Amniotic epithelial cell (primary cell): ENCODE results near the gene THEMIS2.
A peak's percentile ranks its signal among the peaks of the same experiment; 100 is the strongest.
"Not testable (repeated sequence)": the region's sequence is repeated elsewhere in the genome, so short reads cannot be mapped to it uniquely, and the experiment has no call there.

ENCODE experiments used
- DNase-seq: peaks from one replicate; pipeline ENCODE4 v3.0.0-alpha.2; 2010; ENCODE audit warnings: low read depth

The THEMIS2 gene

DNA sequence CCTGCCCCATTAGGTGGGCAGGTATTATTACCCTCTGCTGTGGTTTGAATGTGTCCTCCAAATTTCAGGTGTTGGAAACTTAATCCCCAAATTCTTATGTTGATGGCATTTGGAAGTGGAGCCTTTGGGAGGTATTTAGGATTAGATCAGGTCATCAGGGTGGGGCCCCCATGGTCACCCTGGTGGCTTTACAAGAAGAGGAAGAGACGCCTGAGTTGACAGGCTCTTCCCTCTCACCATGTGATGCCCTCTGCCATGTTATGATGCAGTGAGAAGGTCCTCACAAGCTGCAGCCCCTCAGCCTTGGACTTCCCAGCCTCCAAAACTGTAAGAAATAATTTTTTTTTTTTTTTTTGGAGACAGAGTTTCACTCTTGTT lies 8.8 kb upstream of the THEMIS2 start:
- DNase-seq = no peak

DNA sequence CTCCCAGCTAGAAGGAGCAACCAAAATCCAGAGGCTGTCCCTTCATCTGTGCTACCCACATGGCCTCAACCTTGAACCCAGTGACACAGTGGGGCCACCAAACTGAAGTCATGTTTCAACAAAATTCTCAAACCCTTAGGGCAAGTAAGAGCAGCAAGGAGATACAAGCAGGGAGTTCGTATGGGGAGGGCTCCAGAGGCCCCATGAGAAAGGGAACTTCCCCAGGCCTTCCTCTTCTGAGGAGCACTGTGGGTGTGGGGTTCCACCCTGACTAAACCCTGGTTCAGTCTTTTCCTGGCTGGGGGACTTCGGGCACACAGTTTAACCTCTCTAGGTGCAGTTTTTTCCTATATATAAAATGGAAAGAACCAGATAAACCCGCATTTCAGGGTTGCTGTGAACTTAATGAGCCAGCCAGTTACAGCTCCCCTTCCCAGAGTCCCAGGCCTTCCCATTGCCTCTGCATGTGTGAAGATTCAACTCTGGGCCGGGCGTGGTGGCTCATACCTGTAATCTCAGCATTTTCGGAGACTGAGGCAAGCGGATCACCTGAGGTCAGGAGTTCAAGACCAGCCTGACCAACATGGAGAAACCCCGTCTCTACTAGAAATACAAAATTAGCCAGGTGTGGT lies 8.0 kb upstream of the THEMIS2 start:
- DNase-seq = no peak

DNA sequence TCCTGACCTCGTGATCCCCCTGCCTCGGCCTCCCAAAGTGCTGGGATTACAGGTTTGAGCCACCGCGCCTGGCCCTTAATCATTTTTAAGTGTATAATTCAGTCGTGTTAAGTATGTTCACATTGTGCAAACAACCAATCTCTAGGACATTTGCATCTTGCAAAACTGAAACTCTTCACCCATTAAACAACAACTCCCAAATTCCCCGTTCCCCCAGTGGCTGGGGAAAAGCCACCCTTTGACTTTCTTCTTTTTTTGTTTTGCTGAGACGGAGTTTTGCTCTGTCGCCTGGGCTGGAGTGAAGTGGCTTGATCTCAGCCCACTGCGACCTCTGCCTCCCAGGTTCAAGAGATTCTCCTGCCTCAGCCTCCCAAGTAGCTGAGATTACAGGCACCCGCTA lies 6.5 kb upstream of the THEMIS2 start:
- no peak for DNase-seq

DNA sequence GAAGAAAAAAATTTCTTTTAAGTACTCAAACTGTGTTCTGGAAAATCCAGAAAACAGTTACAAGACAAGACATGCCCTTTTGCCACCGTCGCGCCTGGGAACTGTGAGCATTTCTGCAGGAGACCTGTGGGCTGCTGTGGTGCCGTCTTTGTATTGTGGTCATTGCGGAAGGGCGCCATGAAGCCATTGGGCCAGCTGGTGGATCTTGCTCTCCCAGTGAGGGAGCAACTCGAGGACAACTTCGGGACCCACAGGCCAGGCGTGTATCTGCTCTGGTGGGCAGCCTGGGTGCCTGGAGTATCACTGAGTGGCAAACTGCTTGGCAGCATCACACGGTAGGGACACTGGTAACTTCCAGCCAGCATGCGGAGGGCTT lies 3.8 kb upstream of the THEMIS2 start:
- no peak for DNase-seq

DNA sequence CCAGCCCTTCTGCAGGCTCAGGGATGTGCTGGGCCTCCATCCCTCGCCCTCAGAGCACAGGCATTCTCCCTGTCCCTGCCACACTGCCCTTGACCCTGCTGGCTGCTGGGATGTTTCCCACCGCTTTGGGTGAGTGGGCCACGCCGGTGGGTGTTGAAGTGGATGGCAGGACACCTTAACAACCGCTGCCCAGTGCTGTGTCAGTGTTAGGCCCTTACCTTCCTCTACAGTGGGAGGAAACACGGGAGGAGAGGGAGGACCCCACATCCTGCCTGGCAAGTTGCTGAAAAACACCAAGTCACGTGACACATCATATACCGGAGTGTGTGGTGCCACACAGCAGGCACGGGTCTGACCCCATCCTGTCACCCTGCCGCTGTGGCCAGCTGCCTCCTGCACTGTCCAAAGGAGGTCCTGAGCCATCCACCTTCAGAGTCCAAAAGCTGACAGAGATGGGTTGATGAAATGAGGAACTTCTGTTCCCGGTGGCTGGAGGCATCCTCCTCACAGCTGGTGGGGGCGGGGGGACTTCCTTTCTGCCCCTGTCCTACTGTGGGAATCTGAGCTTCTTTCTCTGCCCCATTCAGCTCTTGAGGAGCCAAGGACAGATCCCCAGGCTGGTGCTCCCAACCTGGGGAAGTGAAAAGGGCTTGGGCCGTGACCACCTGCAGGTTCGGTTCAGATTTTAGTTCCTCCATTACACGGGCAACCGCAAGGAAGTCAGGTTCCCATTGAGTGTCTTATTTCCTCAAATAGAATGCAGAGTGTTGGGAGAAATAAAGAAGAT lies 3.2 kb upstream of the THEMIS2 start:
- no peak for DNase-seq

DNA sequence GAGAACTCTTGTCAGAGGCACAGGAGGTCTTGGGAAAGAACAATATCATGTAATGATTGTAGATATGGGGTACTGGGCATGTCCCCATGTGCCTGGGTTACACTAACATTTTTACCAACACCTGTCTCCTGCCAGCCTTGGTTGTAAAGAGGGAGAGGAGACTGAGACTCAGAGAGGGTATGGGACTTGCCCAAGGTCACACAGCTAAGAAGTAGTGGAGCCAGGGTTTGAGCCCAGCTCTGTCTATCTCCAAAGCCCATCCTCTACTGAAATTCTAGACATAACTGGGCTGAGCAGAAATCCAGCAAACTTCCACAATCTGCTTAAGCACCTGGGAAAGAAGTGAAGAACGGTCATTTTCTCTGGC lies 2.6 kb upstream of the THEMIS2 start:
- DNase-seq = no peak

DNA sequence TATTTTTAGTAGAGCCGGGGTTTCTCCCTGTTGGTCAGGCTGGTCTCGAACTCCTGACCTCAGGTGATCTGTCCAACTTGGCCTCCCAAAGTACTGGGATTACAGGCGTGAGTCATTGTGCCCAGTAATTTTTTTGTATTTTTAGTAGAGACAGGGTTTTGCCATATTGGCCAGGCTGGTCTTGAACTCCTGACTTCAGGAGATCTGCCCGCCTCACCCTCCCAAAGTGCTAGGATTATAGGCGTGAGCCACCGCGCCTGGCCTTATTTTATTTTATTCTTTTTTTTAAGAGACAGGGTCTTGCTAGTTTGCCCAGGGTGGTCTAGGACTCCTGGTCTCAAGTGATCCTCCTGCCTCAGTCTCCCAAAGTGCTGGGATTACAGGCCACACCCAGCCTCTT lies 1.3 kb upstream of the THEMIS2 start:
- DNase-seq = not testable (repeated sequence)

DNA sequence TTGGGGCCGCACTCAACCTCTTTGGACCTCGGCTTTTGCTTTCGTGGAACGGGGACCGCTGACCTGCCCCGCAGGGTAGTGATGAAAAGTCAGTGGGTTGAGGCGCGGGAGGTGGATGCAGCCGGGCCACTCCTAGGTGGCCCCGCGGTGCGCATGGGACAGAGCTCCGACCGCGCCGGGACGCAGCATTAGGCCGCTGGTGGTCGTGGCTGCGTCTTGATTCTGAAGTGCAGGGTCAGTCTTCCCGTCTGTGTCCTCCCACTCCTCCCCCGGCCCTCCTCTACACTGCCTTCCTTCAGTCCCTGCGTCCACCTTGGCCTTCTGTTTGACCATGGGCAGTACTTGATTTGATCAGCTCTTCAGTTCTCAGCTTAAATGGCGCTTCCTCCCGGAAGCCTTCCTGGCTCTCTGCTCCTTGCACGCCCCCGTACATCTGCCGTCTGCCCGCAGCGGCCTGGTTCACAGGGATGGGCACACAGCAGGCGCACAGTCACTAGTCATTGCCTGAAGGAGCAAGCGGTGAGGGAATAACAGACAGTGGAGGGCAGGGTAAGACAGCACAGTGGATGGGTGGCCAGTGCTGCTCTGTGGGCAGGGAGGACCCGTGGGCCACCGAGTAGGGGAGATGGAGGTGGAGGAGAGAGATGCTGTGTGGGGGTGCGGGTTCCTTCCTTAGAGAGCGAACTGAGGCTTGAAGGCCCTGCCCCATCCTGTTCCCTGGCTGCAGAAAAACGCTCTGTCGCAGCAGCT lies 633 bp downstream of the THEMIS2 start:
- DNase-seq = peak; percentile 43

DNA sequence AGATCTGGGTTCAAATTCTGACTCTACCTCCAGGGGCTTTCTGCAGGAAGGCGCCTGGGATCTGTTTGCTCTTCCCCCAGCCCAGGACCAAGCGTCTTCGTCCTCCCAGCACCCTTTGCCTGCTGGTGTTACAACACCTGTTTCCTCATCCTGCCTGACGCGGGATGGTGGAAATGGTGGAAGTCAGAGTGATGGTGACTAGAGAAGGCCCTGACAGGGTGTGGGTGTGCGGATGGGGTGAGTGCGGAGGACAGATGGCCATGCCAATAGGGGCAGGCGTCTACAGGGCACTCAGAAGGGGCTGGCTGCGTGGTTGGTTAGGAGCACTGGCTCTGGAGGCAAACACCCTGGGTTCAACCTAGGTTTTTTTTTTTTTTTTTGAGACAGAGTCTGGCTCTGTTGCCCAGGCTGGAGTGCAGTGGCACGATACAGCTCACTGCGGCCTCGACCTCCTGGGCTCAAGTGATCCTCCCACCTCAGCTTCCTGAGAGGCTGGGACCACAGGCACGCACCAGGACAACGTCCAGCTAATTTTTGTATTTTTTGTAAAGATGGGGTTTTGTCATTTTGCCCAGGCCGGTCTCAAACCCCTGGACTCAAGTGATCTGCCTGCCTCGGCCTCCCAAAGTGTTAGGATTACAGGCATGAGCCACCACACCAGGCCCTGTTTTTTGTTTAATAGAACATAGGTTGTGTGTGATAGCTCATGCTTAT lies 1.5 kb downstream of the THEMIS2 start:
- DNase-seq = peak; percentile 25

DNA sequence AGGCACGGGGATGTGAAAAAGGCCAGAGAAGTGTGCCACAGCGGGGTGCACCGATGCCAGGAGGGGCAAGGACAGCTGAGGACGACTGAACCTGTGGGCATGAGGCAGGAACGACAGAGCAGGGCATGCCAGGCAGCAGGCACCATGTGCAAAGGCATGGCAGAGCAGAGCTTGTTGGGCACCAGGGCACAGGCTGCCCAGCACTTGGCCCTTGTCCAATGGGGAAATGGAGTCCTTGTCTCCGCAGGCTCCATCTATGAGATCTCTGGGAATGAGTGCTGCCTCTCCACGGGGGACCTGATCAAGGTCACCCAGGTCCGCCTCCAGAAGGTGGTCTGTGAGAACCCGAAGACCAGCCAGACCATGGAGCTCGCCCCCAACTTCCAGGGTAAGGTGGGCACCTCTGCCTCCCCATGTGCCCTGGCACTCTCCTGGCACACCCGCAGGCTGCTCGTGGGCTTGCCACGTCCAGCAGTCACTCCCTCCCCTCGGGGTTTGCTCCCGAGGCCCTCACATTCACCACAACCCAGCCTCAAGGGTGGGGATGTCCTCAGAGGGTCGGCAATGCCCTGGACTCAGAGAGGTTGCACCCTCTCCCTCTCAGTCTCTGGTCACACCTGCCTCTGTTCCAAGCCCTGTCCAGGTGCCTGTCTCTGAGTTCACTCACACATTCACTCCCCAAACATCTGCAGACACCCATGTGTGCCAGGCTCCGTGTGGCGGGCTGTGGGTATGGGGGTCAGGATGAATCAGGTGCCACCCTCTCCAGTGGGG lies 4.2 kb downstream of the THEMIS2 start:
- DNase-seq = no peak

DNA sequence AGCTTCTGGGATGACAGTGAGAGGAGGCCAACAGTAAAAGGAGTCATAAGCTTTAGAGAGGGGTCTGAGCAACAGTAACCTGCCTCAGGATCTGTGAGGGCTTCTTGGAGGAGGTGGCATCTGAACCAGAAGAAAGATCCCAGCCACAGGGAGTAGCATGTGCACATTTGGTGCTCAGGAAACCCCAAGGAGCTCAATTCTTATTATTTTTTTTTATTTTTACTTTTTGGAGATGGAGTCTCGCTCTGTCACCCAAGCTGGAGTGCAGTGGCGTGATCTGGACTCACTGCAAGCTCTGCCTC lies 4.7 kb downstream of the THEMIS2 start:
- no peak for DNase-seq

DNA sequence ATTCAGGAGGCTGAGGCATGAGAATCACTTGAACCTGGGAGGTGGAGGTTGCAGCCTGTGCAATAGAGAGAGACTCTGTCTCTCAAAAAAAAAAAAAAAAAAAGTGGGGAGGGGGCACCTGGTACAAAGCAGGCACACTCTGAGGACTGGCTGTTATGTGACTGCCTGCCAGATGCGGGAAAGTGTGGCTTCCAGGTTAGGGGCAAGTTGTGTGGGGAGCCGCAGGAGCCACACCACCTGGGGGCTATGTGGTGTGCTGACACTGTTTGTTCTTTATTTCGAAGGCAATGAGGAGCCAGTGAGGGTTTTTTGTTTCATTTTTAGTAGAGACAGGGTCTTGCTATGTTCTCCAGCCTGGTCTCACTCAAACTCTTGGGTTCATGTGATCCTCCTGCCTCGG lies 5.7 kb downstream of the THEMIS2 start:
- DNase-seq = no peak

DNA sequence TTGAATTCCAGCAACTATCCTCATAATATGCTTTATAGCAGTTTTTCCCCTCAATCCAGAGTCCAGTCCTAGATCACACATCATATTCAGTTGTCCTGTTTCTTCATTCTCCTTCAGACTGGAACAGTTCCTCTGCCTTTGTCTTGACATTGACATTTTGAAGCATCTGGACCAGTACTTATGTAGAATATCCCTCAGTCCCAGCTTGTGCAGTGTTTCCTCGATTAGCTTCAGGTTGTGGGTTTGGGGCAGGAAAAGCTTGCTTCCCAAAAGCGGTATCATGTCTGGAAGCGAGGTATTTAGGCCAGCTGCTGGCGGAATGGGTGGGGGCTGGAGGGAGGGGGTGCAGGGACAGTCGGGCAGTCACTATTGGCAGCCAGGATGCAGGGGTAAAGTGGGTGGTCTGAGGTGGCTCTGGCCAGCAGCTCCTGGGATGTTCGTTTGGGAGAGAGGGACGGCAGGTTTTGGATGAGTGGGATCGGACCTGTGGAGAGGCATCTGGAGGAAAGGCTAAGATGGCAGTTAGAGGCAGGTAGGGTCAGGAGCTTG lies 6.5 kb downstream of the THEMIS2 start:
- no peak for DNase-seq

DNA sequence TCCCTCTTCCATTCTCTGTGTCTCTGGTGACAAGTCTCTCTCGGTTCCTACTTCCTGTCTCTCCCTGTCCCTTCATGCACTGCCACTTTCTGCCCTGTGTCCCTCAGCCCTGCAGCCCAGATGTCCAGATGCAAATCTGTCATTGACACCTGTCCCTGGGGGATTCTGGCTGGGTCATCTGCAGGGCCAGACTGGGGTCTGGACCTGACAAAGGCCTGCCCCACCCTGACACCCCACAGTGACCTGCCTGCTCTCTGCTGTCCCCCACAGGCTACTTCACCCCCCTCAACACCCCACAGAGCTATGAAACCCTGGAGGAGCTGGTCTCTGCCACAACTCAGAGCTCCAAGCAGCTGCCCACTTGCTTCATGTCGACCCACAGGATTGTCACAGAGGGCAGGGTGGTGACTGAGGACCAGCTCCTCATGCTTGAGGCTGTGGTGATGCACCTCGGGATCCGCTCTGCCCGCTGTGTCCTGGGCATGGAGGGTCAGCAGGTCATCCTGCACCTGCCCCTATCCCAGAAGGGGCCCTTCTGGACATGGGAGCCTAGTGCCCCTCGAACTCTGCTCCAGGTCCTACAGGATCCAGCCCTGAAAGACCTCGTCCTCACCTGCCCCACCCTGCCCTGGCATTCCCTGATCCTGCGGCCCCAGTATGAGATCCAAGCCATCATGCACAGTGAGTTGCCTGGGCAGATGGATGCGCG lies 7.2 kb downstream of the THEMIS2 start:
- DNase-seq = no peak

DNA sequence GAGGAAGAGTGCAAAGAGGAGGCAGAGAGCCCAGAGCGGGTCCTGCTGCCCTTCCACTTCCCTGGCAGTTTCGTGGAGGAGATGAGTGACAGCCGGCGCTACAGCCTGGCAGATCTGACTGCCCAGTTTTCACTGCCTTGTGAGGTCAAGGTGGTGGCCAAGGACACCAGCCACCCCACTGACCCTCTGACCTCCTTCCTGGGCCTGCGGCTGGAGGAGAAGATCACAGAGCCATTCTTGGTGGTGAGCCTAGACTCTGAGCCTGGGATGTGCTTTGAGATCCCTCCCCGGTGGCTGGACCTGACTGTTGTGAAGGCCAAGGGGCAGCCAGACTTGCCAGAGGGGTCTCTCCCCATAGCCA lies 10.2 kb downstream of the THEMIS2 start:
- no peak for DNase-seq

DNA sequence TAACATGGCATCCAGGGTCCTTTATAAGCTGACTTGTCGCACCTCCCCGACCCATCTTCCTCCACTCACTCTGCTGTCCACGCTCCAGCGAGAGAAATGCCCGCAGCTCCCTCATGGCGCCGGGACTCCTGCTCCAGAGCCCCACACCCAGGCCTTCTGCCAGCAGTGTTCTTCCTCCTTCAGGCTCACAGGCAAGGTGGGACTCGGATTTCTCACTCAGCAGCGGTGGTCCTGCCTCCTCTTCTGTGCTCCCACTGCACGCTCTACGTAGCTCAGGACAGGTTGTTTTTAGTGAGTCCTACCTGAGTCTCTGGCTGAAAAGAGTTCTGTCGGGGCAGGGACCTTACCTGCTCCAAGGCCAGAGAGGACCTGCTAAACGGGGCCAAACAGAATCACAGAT lies 11.2 kb downstream of the THEMIS2 start:
- DNase-seq = no peak

DNA sequence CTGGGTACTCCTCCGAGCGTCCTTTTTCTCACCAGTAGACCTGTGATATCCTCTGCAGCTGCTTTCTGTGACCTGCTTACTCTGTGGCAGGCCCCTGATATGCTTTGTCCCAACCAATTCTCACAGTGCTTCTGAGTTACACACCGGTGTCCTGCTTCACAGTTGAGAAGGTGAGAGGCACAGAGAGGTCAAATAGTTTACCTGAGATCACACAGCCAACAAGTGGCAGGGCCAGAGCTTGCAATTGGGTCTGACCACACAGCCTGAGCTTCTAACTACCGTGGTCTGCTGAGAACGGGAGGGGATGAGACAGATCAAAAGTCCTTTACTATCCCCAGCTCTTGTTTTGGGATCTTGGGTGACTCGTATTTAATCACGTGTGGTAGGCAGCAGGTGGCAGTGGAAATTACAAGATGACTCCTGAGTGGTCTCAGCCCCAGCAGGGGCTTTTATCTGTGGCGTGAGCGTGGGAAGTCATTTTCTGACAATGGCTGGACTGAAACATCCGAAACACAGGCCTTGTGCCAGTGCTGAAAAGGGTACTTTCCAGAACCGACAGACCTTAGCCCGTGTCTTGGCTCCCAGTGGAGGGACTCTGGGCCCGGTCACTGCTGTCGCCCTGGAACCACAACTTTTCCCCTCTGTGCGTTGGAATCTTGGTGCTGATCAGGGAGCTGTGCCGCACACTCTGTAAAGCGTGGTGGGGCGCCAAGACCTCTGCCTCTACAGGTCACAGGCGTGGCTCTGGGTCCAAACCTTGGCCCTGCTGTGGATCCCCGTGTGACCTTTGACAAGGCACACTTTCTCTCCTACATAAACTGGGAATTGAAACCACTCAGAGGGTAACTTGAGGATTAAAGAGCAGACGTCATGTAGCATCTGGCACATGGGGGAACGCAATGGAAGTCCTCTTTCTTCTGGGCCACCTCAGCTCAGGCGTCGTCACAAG lies 11.9 kb downstream of the THEMIS2 start:
- DNase-seq = no peak

DNA sequence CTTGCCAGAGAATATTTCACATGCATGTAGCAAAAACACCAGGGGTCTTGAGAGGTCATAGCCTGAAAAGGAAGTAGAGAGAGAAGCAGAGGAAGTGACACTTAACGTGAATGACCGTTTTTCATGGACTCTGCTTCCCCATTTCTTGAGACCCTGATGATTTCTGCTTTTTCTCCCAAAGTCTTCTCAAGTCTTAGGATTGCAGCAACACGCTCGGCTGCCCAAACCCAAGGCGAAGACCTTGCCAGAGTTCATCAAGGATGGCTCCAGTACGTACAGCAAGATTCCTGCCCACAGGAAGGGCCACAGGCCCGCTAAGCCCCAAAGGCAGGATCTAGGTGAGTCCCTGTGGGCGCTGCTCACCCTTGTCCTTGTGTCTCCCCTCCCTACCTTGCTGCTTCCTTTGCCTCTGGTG lies 12.8 kb downstream of the THEMIS2 start:
- no peak for DNase-seq

DNA sequence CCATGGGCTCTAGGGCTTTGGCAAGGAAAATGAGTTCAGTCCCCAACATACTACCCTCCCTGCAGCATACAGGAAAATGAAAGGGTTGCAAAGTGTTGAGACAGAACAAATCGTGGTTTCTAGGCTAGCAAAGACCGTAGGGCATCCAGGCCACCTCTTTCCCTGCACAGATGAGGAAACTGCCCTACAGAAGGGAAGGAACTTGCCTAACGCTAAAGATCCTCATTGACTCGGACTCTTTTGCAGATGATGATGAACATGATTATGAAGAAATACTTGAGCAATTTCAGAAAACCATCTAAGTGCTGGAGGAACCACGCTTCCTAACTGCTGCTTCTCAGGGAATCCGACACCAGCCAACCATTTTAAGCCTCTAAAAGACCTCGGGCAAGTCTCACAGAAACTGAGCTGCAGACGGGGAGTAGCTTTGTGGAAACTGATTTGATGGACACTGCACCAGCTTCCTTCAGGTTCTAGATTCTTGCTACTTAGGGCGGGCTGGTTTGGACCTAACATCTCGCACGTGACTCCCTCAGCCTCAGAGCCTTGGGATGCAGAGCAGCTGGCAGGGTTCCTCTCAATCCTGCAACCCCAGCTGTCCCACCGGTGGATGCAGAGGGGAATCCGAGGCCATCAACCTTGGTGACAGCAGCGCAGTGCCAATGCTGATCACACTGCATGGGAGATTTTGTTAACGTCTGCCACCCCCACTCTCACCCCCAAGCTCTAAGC lies 13.4 kb downstream of the THEMIS2 start:
- DNase-seq = peak; percentile 25

DNA sequence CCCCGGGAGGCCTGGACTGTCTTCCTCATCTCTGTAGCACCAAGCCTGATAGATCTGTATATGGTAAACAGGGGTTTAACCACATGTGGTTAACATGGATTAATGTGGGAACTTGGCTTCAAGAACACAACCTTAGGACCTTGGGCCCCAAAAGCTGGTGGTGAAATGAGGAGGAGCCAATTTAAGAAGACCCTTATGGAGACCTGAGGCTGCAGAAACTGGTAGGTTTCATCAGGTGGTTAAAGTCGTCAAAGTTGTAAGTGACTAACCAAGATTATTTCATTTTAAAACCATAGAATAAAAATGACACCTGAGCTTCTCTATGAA lies 14.0 kb downstream of the THEMIS2 start:
- DNase-seq = no peak
